Gastroesophageal sphincter (tissue), 4 donors: Measurements from ENCODE around the gene CAPSL. TPM values are rescaled to one million over a fixed set of nuclear protein-coding genes. Genes with fewer than 3 reads are reported as not detected.
"Not testable (repeated sequence)": the region's sequence is repeated elsewhere in the genome, so short reads cannot be mapped to it uniquely, and the experiment has no call there.

Experiments
- ATAC-seq: fragments of 150-250 bp; one replicate; pipeline ENCODE4 v1.9.1; 2016; ENCODE audit warnings: mild to moderate bottlenecking, moderate library complexity
- H3K27ac ChIP-seq, 4 donors: fragments of 200-600 bp; sonication (generic) in 3 of 4; 1 replicate in 3 of 4; 2 replicates in 1 of 4; pipeline ENCODE4 v1.5.1; 2016 to 2019
- H3K27me3 ChIP-seq: fragments of 200-600 bp; sonication (generic); one replicate; pipeline ENCODE4 v1.5.1; 2019
- H3K36me3 ChIP-seq, 2 donors: fragments of 200-600 bp; sonication (generic); one replicate each; pipeline ENCODE4 v1.5.1; 2019; ENCODE audit warnings: control low read depth in 1 of 2
- H3K4me1 ChIP-seq, 3 donors: fragments of 200-600 bp; sonication (generic); 1 replicate in 2 of 3; 2 replicates in 1 of 3; pipeline ENCODE4 v1.5.1; 2016 to 2019; ENCODE audit warnings: control low read depth in 2 of 3
- H3K4me3 ChIP-seq, 2 donors: fragments of 200-600 bp; sonication (generic); one replicate each; pipeline ENCODE4 v1.5.1; 2019; ENCODE audit warnings: mild to moderate bottlenecking in 1 of 2, moderate library complexity in 1 of 2
- H3K9me3 ChIP-seq, 3 donors: fragments of 200-600 bp; sonication (generic); one replicate each; pipeline ENCODE4 v1.5.1; 2017 to 2019; ENCODE audit warnings: control low read depth in 2 of 3
- EP300 ChIP-seq: sonication (generic); formaldehyde crosslinking; IDR thresholded peaks from one replicate; pipeline ENCODE4 v1.6.1; 2017; ENCODE audit warnings: antibody characterized with exemption, mild to moderate bottlenecking
- POLR2A ChIP-seq, 2 donors: fragments of 450-650 bp; IDR thresholded peaks; one replicate each; pipeline ENCODE4 v1.6.1; 2017; ENCODE audit warnings: antibody characterized with exemption in 2 of 2, mild to moderate bottlenecking in 2 of 2, moderate library complexity in 1 of 2
- POLR2AphosphoS5 ChIP-seq: sonication (generic); formaldehyde crosslinking; IDR thresholded peaks from one replicate; pipeline ENCODE4 v1.6.1; 2017; ENCODE audit warnings: antibody characterized with exemption
- WGBS, 2 donors: methylation state at CpG; one replicate each; pipeline ENCODE4 v1.1.5; 2018; ENCODE audit warnings: low coverage in 1 of 2; 5-methylcytosine and 5-hydroxymethylcytosine counted together
- total RNA-seq, 4 donors: library from RNA; depleted of rRNA; stranded (reverse); fragments of >200 nt; gene quantifications; one replicate each; pipeline ENCODE4 v1.1.0, GENCODE V29; 2016
- TF ChIP-seq, protein P1 (sequence below), 4 experiments: fragments of 200-600 bp in 2 of 4; fragments of 450-650 bp in 2 of 4; sonication (generic) in 1 of 4; IDR thresholded peaks; one replicate each; pipeline ENCODE4 v1.5.1; 2017 to 2019; ENCODE audit warnings: antibody characterized with exemption in 4 of 4, mild to moderate bottlenecking in 2 of 4, moderate library complexity in 2 of 4

Gene CAPSL
- total RNA-seq, 4 donors from 2014 or later, result not detected

DNA sequence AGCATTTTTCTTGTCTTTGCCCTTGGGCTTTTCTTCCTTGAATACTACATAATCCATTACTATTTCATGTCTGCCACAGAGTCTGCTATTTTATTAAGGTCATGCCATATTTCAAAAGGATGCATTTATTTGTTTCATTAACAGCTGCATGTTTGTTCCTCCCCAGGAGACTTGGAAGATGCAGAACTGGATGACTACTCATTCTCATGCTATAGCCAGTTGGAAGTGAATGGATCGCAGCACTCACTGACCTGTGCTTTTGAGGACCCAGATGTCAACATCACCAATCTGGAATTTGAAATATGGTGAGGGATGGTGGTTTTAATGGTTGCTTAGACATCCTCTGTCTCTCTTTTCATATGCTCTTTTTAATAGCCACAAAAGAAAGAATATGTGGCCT, 77.7 kb downstream of the CAPSL start:
- Histone ChIP-seq H3K4me1 (no peaks in the 10 kb centered on the region), H3K27me3 (no peaks in the 10 kb centered on the region), H3K36me3 (no peaks in the 10 kb centered on the region), H3K9me3 (no peaks in the 10 kb centered on the region), H3K27ac (no peak overlapping the region), H3K4me3 (no peak overlapping the region)
- no peak for ATAC-seq
- WGBS, 2 donors, result 83 to 88% methylated on average over 1 of the region's 1 CpG
- TF ChIP-seq, protein P1, sequence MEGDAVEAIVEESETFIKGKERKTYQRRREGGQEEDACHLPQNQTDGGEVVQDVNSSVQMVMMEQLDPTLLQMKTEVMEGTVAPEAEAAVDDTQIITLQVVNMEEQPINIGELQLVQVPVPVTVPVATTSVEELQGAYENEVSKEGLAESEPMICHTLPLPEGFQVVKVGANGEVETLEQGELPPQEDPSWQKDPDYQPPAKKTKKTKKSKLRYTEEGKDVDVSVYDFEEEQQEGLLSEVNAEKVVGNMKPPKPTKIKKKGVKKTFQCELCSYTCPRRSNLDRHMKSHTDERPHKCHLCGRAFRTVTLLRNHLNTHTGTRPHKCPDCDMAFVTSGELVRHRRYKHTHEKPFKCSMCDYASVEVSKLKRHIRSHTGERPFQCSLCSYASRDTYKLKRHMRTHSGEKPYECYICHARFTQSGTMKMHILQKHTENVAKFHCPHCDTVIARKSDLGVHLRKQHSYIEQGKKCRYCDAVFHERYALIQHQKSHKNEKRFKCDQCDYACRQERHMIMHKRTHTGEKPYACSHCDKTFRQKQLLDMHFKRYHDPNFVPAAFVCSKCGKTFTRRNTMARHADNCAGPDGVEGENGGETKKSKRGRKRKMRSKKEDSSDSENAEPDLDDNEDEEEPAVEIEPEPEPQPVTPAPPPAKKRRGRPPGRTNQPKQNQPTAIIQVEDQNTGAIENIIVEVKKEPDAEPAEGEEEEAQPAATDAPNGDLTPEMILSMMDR (IDR thresholded peaks at IDR 0.05), result no peak
- TF ChIP-seq POLR2AphosphoS5 (no peak), POLR2A (IDR thresholded peaks at IDR 0.05) (no peak), EP300 (no peak)

DNA sequence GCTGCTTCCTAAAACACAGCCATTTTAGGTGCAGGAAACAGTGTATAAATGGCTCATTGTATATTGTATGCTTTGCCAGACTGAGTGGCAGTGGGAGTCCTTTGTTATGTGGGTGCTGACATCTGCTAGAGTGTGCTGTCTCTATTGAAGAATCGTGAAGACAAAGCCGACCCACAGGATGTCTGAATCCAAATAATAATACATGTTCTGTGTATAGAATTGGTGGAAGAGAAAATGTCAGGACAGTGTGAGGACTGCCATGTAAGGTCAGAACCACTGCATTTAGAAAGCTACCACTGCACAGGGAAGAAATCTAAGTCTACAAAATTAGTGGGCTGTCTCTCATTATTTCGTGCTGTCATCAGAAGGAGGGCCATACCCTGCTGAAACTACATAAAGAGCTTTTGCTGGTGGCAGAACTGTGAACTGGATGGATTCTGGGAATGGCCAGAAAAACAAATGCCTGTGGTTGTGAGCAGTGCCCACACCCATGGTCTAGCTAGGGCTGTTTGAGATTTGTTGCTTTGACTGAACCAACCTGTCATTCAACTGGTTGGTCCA, 79.2 kb downstream of the CAPSL start:
- H3K36me3 ChIP-seq, result no peaks in the 10 kb centered on the region
- no peak overlapping the region for H3K27ac ChIP-seq
- H3K27me3 ChIP-seq, result no peaks in the 10 kb centered on the region
- H3K4me3 ChIP-seq, result peak overlapping the region in 1 of 2 donors; percentile 2
- H3K9me3 ChIP-seq, result no peaks in the 10 kb centered on the region
- TF ChIP-seq POLR2AphosphoS5 (no peak), POLR2A (IDR thresholded peaks at IDR 0.05) (no peak), EP300 (no peak)
- TF ChIP-seq, protein P1 (IDR thresholded peaks at IDR 0.05), result no peak
- H3K4me1 ChIP-seq, result no peaks in the 10 kb centered on the region
- ATAC-seq, result no peak
- 39 to 56% methylated on average over 3 of the region's 3 CpGs for WGBS, 2 donors

DNA sequence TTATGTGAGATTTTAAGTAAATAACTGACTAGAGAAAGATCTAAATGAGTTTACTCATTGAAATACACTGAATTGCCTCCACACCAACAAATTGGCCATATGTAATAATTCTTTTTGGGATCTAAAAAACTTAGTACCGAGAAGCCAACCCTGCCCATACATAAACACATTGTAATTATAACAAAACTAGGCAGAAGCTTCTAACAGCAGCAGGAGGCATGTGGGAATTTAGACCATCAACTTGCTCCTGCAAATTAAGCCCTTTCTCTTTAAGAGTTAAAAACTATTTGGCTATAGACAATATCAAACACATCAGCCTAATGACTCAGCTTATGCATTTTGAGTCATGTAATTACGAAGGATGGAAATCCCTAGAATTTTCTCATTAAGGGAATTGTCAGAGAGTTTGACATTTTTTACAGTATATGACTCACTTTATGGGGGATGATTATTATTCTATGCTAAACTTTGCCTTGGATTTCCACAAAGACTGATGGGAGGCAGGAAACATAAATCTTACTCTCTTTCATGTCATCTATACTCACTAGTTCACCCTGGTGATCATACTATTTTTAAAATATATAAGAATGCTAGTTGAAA, 80.7 kb downstream of the CAPSL start:
- ATAC-seq, result no peak
- Histone ChIP-seq H3K36me3 (no peaks in the 10 kb centered on the region), H3K9me3 (no peaks in the 10 kb centered on the region), H3K4me1 (peaks cover 0 to 7% (median 0%) of the 10 kb centered on the region in 3 donors), H3K27me3 (no peaks in the 10 kb centered on the region), H3K27ac (no peak overlapping the region), H3K4me3 (no peak overlapping the region)
- WGBS, 2 donors, result 46 to 55% methylated on average over 2 of the region's 2 CpGs
- TF ChIP-seq POLR2AphosphoS5 (no peak), POLR2A (IDR thresholded peaks at IDR 0.05) (no peak), EP300 (no peak)
- TF ChIP-seq, protein P1 (IDR thresholded peaks at IDR 0.05), result no peak

DNA sequence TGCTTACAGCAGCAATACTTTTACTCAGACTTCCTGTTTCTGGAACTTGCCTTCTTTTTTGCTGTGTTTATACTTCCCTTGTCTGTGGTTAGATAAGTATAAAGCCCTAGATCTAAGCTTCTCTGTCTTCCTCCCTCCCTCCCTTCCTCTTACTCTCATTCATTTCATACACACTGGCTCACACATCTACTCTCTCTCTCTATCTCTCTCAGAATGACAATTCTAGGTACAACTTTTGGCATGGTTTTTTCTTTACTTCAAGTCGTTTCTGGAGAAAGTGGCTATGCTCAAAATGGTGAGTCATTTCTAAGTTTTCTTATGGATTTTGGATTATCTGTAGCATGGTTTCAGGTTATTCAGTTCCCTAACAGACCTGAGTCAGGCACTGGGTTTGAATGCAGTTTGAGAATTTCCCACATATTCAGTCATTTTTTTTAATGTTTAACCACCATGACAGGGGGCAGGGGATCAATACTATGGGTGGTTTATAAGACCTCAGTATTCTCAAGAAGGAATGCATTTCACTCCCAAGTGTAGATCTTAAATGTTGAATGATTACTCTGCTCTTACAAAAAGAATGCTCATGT, 81.6 kb downstream of the CAPSL start, which contains the start of gene IL7R:
IL7R (plus strand) TSS at position 127 of the 587 bp plus-strand sequence; CDS start at position 214, 87 bp downstream.
- no peak within 1 kb of the TSS for H3K27ac ChIP-seq
- no peak within 1 kb of the TSS for H3K4me3 ChIP-seq
- no peak for ATAC-seq
- H3K36me3 ChIP-seq, result no peaks in the 10 kb centered on the region
- TF ChIP-seq POLR2AphosphoS5, result no peak
- TF ChIP-seq EP300, result no peak
- no peak for TF ChIP-seq POLR2A (IDR thresholded peaks at IDR 0.05)
- TF ChIP-seq, protein P1 (IDR thresholded peaks at IDR 0.05), result no peak
- WGBS, 2 donors, result 20 to 80% methylated on average over 1 of the region's 1 CpG
- H3K27me3 ChIP-seq, result no peaks in the 10 kb centered on the region
- H3K4me1 ChIP-seq, result peaks cover 0 to 14% (median 0%) of the 10 kb centered on the region in 3 donors
- H3K9me3 ChIP-seq, result no peaks in the 10 kb centered on the region

- H3K9me3 ChIP-seq, H3K27me3 ChIP-seq, H3K4me3 ChIP-seq, H3K36me3 ChIP-seq, H3K27ac ChIP-seq, ATAC-seq: not testable (repeated sequence)
- peaks cover 0 to 19% (median 0%) of the 10 kb centered on the region in 3 donors for H3K4me1 ChIP-seq
- 90 to 92% methylated on average over 1 to 2 of the region's 5 CpGs for WGBS, 2 donors
These were observed 82.1 kb downstream of the CAPSL start for GRCh38 chr5:35856186-35856764.
